ENCODE data around the gene EXT2.

Gene EXT2

DNA sequence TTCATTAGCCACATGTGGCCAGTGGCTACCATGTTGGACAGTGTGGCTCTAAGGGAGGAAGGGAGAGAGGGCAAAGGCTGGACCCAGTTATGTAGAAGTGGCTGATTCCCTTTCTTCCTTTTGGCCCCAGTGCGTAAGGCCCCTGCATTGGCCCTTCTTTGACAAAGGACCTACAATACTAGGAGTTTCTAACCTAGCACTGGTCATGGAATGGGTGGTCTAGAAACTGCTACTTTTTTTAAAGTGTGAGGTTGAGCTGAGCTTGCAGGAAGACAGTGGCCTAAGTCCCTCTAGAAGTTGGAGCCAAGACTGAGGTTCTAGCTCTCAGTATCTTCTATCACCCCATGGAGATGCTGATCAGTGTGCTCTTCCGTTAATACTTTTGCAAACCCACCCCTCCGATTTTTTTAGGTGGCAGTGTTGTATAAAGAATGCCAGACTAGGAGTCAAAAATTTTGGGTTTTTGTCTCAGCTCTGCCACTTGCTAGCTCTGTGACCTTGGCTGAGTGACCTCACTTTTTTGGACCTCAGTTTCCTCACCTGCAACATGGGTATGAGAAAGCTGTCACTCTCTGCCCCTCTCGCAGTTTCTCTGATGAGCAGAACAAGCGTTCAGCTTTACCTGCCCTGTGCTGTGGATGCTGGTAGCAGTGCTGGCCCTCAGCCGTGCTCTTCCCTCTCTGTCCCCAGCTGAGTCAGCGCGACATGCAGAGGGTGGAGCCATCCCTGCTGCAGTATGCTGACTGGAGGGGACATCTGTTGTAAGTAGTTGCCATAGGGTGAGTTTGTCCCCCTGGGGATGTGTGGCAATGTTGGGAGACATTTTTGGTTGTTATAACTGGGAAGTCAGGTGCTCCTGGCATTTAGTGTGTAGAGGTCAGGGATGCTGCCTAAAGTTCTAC, 22.5 kb upstream of the EXT2 start:
- no peak for TF ChIP-seq CTCF (IDR thresholded peaks at IDR 0.05)

DNA sequence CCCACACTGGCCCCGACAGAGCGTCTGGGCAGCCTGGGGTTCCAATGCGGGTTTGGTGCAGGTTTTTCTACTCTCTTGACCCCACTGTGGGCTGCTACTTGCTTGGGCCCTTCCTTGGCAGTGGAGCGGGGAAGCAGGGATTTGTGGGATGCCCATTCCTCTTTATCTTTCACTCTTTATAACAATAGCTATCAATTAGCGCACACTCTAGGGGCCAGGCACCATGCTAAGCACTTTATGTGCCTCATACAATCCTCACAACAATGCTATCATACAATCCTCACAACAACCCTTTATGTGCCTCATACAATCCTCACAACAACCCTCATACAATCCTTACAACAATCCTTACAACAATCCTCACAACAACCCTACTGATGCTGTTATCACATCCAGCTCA, 16.7 kb upstream of the EXT2 start:
- TF ChIP-seq CTCF (IDR thresholded peaks at IDR 0.05) = no peak

- no peak for TF ChIP-seq CTCF (IDR thresholded peaks at IDR 0.05)
Measured at GRCh38 chr11:44079376-44079775, 16.1 kb upstream of the EXT2 start.

DNA sequence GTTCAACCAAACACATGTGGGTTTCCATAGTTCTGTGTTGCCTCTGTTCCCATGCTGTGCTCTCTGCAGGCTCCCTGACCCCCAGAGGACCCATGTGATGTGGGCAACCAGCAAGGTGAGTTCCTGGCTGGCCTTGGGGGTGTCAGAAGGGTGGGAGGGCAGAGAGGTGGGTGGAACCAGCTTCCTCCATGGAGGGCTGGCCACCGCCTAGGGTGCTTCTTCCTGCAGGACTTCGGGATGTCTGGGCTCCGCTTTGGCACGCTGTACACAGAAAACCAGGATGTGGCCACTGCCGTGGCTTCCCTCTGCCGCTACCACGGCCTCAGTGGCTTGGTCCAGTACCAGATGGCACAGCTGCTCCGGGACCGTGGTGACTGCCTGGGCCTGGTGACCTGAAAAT, 14.5 kb upstream of the EXT2 start:
- TF ChIP-seq CTCF (IDR thresholded peaks at IDR 0.05) = no peak

GRCh38 chr11:44082645-44083044, 12.8 kb upstream of the EXT2 start:
- TF ChIP-seq CTCF (IDR thresholded peaks at IDR 0.05) = no peak

DNA sequence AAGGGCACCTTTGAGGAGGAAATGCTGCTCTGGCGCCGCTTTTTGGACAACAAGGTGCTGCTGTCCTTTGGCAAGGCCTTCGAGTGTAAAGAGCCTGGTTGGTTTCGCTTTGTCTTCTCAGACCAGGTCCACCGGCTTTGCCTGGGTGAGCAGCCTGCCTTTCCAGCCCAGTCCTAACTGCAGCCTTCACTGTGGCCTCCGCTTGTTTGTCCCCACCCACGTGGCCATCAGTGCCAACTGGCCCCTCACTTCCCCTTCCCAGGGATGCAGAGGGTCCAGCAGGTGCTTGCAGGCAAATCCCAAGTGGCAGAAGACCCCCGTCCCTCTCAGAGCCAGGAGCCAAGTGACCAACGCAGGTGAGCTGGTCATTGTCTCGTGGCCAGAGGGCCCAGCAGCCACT, 12.0 kb upstream of the EXT2 start:
- TF ChIP-seq CTCF (IDR thresholded peaks at IDR 0.05) = no peak

DNA sequence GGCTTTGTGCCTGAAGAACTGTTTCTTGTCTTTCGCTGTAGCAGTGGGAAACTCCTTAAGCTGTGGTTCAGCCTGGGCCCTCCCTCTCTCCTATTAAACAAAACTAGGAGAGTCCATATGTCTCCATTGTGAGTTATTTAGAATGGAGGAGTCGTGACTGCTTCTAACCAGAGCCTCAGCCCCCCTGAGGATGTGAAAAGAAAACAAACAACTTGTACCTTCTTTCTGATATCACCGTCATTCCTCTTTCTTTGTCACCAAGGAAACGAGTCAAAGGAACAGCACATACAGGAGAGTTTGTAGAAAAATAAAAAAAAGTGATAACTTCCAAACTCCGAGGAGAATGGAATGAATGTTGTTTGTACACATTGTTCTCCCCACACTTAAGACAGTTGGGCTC, 11.6 kb upstream of the EXT2 start:
- TF ChIP-seq CTCF (IDR thresholded peaks at IDR 0.05) = no peak
